ENCODE data around the gene SH3BP4.
"Not testable (repeated sequence)": the region's sequence is repeated elsewhere in the genome, so short reads cannot be mapped to it uniquely, and the experiment has no call there.

SH3BP4 gene

GRCh38 chr2:235053651-235054050, 101.8 kb downstream of the SH3BP4 start:
- Mint-ChIP-seq H3K27me3 (peaks cover 52% of the 10 kb centered on the region), H3K4me3 (no peak overlapping the region), H3K4me1 (peaks cover 9% of the 10 kb centered on the region), H3K27ac (ENCODE audit: low read depth) (no peak overlapping the region), H3K9me3 (no peaks in the 10 kb centered on the region), H3K36me3 (ENCODE audit: insufficient read depth) (no peaks in the 10 kb centered on the region)
- ATAC-seq (replicated peaks; ENCODE audit: extremely low read depth, poor library complexity, severe bottlenecking) (no peak), DNase-seq (ENCODE audit: low spot score in 2 of 2) (no peak)

GRCh38 chr2:235054475-235054874, 102.7 kb downstream of the SH3BP4 start:
- H3K4me3 Mint-ChIP-seq: no peak overlapping the region
- no peaks in the 10 kb centered on the region for H3K9me3 Mint-ChIP-seq
- DNase-seq (ENCODE audit: low spot score in 2 of 2) (no peak), ATAC-seq (replicated peaks; ENCODE audit: extremely low read depth, poor library complexity, severe bottlenecking) (no peak)
- H3K4me1 Mint-ChIP-seq: peaks cover 9% of the 10 kb centered on the region
- H3K27ac Mint-ChIP-seq (ENCODE audit: low read depth): no peak overlapping the region
- no peaks in the 10 kb centered on the region for H3K36me3 Mint-ChIP-seq (ENCODE audit: insufficient read depth)
- H3K27me3 Mint-ChIP-seq: peaks cover 55% of the 10 kb centered on the region

- Mint-ChIP-seq H3K4me3 (no peak overlapping the region), H3K36me3 (ENCODE audit: insufficient read depth) (no peaks in the 10 kb centered on the region), H3K9me3 (no peaks in the 10 kb centered on the region), H3K27ac (ENCODE audit: low read depth) (no peak overlapping the region), H3K4me1 (peaks cover 9% of the 10 kb centered on the region), H3K27me3 (peaks cover 60% of the 10 kb centered on the region)
- no peak for DNase-seq (ENCODE audit: low spot score in 2 of 2)
- no peak for ATAC-seq (replicated peaks; ENCODE audit: extremely low read depth, poor library complexity, severe bottlenecking)
Observed at GRCh38 chr2:235054919-235055318, 103.1 kb downstream of the SH3BP4 start.

- ATAC-seq (replicated peaks; ENCODE audit: extremely low read depth, poor library complexity, severe bottlenecking) (no peak), DNase-seq (ENCODE audit: low spot score in 2 of 2) (no peak)
- peaks cover 71% of the 10 kb centered on the region for H3K27me3 Mint-ChIP-seq
- H3K27ac Mint-ChIP-seq (ENCODE audit: low read depth): no peak overlapping the region
- H3K4me3 Mint-ChIP-seq: no peak overlapping the region
- H3K36me3 Mint-ChIP-seq (ENCODE audit: insufficient read depth): no peaks in the 10 kb centered on the region
- H3K9me3 Mint-ChIP-seq: no peaks in the 10 kb centered on the region
- peaks cover 9% of the 10 kb centered on the region for H3K4me1 Mint-ChIP-seq
Observed at GRCh38 chr2:235055891-235056516, 104.2 kb downstream of the SH3BP4 start.

- H3K4me1 Mint-ChIP-seq: peaks cover 5% of the 10 kb centered on the region
- DNase-seq (ENCODE audit: low spot score in 2 of 2) (no peak), ATAC-seq (replicated peaks; ENCODE audit: extremely low read depth, poor library complexity, severe bottlenecking) (no peak)
- H3K27me3 Mint-ChIP-seq: peaks cover 76% of the 10 kb centered on the region
- no peak overlapping the region for H3K27ac Mint-ChIP-seq (ENCODE audit: low read depth)
- H3K9me3 Mint-ChIP-seq: no peaks in the 10 kb centered on the region
- no peak overlapping the region for H3K4me3 Mint-ChIP-seq
- no peaks in the 10 kb centered on the region for H3K36me3 Mint-ChIP-seq (ENCODE audit: insufficient read depth)
Observed at GRCh38 chr2:235056768-235057167, 105.0 kb downstream of the SH3BP4 start.

- not testable (repeated sequence) for DNase-seq (ENCODE audit: low spot score in 2 of 2); H3K4me1 Mint-ChIP-seq; H3K4me3 Mint-ChIP-seq; ATAC-seq (replicated peaks; ENCODE audit: extremely low read depth, poor library complexity, severe bottlenecking); H3K36me3 Mint-ChIP-seq (ENCODE audit: insufficient read depth); H3K27ac Mint-ChIP-seq (ENCODE audit: low read depth); H3K9me3 Mint-ChIP-seq
- peaks cover 75% of the 10 kb centered on the region for H3K27me3 Mint-ChIP-seq
Observed at GRCh38 chr2:235057616-235058015, 105.8 kb downstream of the SH3BP4 start.

GRCh38 chr2:235059161-235059560, 107.3 kb downstream of the SH3BP4 start:
- H3K27me3 Mint-ChIP-seq: peaks cover 71% of the 10 kb centered on the region
- H3K27ac Mint-ChIP-seq (ENCODE audit: low read depth): no peak overlapping the region
- no peaks in the 10 kb centered on the region for H3K36me3 Mint-ChIP-seq (ENCODE audit: insufficient read depth)
- no peaks in the 10 kb centered on the region for H3K9me3 Mint-ChIP-seq
- no peak overlapping the region for H3K4me3 Mint-ChIP-seq
- DNase-seq (ENCODE audit: low spot score in 2 of 2) (no peak), ATAC-seq (replicated peaks; ENCODE audit: extremely low read depth, poor library complexity, severe bottlenecking) (no peak)
- no peaks in the 10 kb centered on the region for H3K4me1 Mint-ChIP-seq

GRCh38 chr2:235061656-235062055, 109.8 kb downstream of the SH3BP4 start:
- Mint-ChIP-seq H3K36me3 (ENCODE audit: insufficient read depth) (no peaks in the 10 kb centered on the region), H3K4me1 (no peaks in the 10 kb centered on the region), H3K27ac (ENCODE audit: low read depth) (no peak overlapping the region), H3K4me3 (no peak overlapping the region), H3K9me3 (no peaks in the 10 kb centered on the region), H3K27me3 (peaks cover 61% of the 10 kb centered on the region)
- DNase-seq (ENCODE audit: low spot score in 2 of 2): no peak
- no peak for ATAC-seq (replicated peaks; ENCODE audit: extremely low read depth, poor library complexity, severe bottlenecking)

- no peaks in the 10 kb centered on the region for H3K36me3 Mint-ChIP-seq (ENCODE audit: insufficient read depth)
- no peaks in the 10 kb centered on the region for H3K4me1 Mint-ChIP-seq
- peaks cover 60% of the 10 kb centered on the region for H3K27me3 Mint-ChIP-seq
- no peaks in the 10 kb centered on the region for H3K9me3 Mint-ChIP-seq
- ATAC-seq (replicated peaks; ENCODE audit: extremely low read depth, poor library complexity, severe bottlenecking) (no peak), DNase-seq (ENCODE audit: low spot score in 2 of 2) (no peak)
- no peak overlapping the region for H3K27ac Mint-ChIP-seq (ENCODE audit: low read depth)
- no peak overlapping the region for H3K4me3 Mint-ChIP-seq
Observed at GRCh38 chr2:235063471-235063961, 111.7 kb downstream of the SH3BP4 start.

- Mint-ChIP-seq H3K27ac (ENCODE audit: low read depth) (no peak overlapping the region), H3K9me3 (no peaks in the 10 kb centered on the region), H3K36me3 (ENCODE audit: insufficient read depth) (no peaks in the 10 kb centered on the region), H3K4me1 (no peaks in the 10 kb centered on the region), H3K27me3 (peaks cover 60% of the 10 kb centered on the region), H3K4me3 (no peak overlapping the region)
- no peak for ATAC-seq (replicated peaks; ENCODE audit: extremely low read depth, poor library complexity, severe bottlenecking)
- no peak for DNase-seq (ENCODE audit: low spot score in 2 of 2)
Observed at GRCh38 chr2:235064976-235065375, 113.2 kb downstream of the SH3BP4 start.

GRCh38 chr2:235066490-235066889, 114.7 kb downstream of the SH3BP4 start:
- Mint-ChIP-seq H3K36me3 (ENCODE audit: insufficient read depth) (peaks cover 1% of the 10 kb centered on the region), H3K27ac (ENCODE audit: low read depth) (no peak overlapping the region), H3K4me1 (no peaks in the 10 kb centered on the region), H3K27me3 (peaks cover 60% of the 10 kb centered on the region), H3K4me3 (no peak overlapping the region), H3K9me3 (no peaks in the 10 kb centered on the region)
- DNase-seq (ENCODE audit: low spot score in 2 of 2) (no peak), ATAC-seq (replicated peaks; ENCODE audit: extremely low read depth, poor library complexity, severe bottlenecking) (no peak)

- Mint-ChIP-seq H3K36me3 (ENCODE audit: insufficient read depth) (peaks cover 1% of the 10 kb centered on the region), H3K4me3 (no peak overlapping the region), H3K4me1 (no peaks in the 10 kb centered on the region), H3K27ac (ENCODE audit: low read depth) (no peak overlapping the region), H3K27me3 (peaks cover 60% of the 10 kb centered on the region), H3K9me3 (no peaks in the 10 kb centered on the region)
- DNase-seq (ENCODE audit: low spot score in 2 of 2) (no peak), ATAC-seq (replicated peaks; ENCODE audit: extremely low read depth, poor library complexity, severe bottlenecking) (no peak)
Observed at GRCh38 chr2:235066895-235067294, 115.1 kb downstream of the SH3BP4 start.

- Mint-ChIP-seq H3K9me3 (no peaks in the 10 kb centered on the region), H3K27ac (ENCODE audit: low read depth) (no peak overlapping the region), H3K4me3 (no peak overlapping the region), H3K27me3 (peaks cover 58% of the 10 kb centered on the region), H3K36me3 (ENCODE audit: insufficient read depth) (peaks cover 1% of the 10 kb centered on the region), H3K4me1 (no peaks in the 10 kb centered on the region)
- ATAC-seq (replicated peaks; ENCODE audit: extremely low read depth, poor library complexity, severe bottlenecking): no peak
- DNase-seq (ENCODE audit: low spot score in 2 of 2): no peak
Observed at GRCh38 chr2:235068701-235069100, 116.9 kb downstream of the SH3BP4 start.
